DMS79 (cell line): ENCODE results near the gene SOX18.
"Not testable (repeated sequence)": the region's sequence is repeated elsewhere in the genome, so short reads cannot be mapped to it uniquely, and the experiment has no call there.

Experiments used
- DNase-seq: peaks from one replicate; lab custom pipeline; 2025; lab: John Stamatoyannopoulos, UW

Gene SOX18

GRCh38 chr20:64021124-64021975 is 28.1 kb downstream of the SOX18 start:
- DNase-seq = no peak

DNA sequence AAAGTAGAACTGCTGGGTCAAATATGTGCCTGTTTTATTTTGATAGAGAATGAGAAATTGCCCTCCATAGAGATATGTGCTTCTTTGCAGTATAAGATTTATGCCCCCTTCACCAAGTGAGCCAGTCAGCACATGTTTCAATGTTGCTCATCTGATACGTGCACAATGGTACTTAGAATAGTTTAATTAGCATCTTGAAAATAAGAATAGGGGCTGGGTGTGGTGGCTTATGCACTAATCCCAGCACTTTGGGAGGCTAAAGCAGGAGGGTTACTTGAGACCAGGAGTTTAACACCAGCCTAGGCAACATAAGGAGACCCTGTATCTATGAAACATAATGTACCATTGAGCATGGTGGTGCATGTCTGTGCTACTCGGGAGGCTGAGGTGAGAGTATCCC is 33.8 kb downstream of the SOX18 start:
- no peak for DNase-seq

- not testable (repeated sequence) for DNase-seq
These were observed 36.9 kb downstream of the SOX18 start for GRCh38 chr20:64012385-64013154.

GRCh38 chr20:64011366-64011779 is 38.1 kb downstream of the SOX18 start:
- DNase-seq = no peak

DNA sequence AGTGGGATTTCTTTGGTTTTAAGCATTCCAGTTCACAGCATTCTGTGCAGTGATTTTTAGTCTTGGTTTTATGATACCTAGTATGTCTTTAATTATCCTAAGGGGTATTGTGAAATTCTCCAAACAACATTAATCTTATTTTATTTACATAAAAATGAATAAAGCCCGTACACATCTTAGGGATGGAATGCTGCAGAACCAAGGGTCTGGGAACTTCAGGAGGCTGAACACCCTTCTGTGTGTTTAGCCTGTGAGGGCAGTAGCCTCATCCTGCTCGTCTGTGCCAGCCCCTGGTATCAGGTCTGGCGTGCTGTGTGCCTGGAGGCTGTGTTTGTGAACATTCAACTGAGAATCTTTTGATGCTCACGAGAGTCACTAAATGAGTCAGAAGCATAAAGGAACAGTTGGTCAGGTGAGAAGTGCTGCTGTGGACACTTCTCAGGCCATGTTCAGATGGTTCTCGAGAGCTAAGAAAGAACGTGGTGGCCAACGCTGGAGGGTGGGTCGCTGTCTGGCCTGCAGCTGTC is 38.7 kb downstream of the SOX18 start:
- no peak for DNase-seq

- DNase-seq = no peak
These were observed 39.5 kb downstream of the SOX18 start for GRCh38 chr20:64009811-64010387.

GRCh38 chr20:64006902-64007301 is 42.5 kb downstream of the SOX18 start:
- DNase-seq = no peak

DNA sequence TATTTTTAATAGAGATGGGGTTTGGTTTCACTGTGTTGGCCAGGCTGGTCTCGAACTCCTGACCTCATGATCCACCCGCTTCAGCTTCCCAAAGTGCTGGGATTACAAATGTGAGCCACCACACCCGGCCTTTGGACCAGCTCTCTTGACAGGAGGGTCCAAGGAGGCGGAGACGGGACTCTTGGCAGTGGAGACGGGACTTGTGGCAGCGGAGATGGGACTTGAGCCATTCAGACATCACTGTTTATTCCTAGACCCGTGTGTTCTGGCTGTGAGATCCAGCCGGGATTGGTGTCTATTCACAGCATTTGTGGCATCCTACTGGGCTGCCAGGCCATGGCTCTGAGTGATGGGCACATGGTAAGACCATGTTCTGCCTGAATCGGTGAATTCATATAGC is 42.9 kb downstream of the SOX18 start:
- no peak for DNase-seq

DNA sequence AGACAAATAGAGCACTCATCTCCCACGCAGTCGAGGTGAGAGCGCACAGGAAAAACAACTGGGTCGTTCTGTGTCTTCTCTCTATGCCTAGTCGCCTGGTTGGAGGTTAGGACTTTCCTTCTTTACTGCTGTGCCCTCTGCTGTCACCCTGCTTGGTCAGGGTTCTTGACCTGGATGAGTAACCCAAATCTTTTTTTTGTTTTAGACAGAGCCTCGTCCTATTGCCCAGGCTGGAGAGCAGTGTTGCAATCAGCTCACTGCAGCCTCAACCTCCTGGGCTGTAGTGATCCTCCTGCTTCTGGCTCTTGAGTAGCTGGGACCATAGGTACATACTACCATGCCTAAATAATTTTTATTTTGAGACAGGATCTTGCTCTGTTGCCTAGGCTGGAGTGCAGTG is 44.0 kb downstream of the SOX18 start:
- DNase-seq = no peak

DNA sequence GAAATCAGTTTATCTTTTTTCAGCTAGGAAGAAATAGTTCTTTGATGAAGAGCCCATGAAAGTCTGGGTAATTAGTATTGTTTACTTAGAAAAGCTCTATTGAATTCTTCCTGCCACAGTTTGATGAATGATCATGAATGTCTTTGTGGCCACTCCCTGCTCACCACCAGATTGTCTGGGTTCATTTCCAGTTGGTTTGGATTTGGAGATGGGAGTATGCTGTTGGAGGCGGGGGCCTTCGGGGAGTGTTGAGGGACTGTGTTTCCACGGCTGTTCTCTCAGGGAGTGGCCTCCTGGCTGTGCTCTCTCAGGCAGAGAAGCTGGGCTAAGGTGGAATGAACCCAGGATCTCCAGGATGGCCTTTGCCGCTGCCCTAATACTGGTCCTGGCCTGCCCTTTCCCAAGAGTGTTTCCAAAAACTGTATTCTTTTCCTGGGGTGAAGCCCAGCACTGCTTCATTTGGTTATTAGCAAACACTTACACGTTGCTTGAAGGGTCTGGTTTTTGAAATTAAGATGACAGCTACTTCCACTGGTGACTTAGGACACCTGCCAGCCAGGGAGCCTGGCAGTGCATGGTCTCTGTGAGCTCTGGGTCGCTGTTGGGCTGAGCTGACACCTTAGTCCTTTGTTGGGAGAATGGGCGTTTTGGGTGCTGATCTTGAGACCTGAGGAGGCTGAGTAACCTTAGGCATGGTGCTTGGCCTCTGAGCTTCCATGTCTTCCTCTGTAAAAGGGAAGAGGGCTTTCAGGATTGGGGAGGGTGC is 45.3 kb downstream of the SOX18 start:
- peak; percentile 69 for DNase-seq

DNA sequence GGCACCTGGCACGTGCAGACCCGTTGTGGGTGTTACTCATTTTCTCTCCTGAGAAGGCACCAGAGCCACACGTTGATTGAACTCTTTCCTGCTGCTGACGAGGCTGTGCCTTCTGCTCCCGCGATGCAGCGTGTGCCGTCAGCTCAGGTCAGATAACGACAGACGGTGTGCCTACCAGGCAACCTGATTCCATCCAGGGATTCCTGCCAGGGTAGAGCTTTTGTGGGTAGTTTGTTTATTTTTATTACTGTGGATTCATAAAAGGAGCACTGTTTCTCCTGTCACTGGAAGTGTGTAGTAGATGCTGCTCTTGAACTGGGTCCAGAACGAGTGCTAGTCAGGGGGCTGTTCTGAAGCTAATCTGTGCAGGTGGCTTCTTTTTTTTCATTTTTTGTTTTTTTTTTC is 47.8 kb downstream of the SOX18 start:
- peak; percentile 88 for DNase-seq

DNA sequence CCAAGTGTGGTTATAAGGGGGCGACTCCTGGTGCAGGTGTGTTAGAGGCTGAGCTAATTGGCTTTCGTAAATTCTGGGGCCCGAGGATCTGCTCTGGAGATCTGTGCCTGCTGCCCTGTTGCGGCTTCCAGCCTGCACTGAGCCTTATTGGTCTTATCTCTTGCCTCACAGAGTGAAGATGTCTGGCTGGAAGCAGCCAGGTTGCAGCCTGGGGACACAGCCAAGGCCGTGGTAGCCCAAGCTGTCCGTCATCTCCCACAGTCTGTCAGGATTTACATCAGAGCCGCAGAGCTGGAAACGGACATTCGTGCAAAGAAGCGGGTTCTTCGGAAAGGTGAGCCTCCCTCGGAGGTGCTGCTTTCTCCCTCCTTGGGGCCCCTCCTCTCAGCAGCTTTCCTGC is 48.5 kb downstream of the SOX18 start:
- DNase-seq = no peak
